ENCODE results near the gene PLEKHH1. TPM values are rescaled to one million over a fixed set of nuclear protein-coding genes. Genes with fewer than 3 reads are reported as not detected.

The PLEKHH1 gene
- total RNA-seq, 4 donors from 2014 or later, result 2.4 to 10.2 (median 4.6) TPM

GRCh38 chr14:67513631-67514108 is 19.4 kb upstream of the PLEKHH1 start:
- Histone ChIP-seq H3K27ac (peak overlapping the region in 3 of 4 donors; percentile 78 to 90 (median 85)), H3K27me3 (no peaks in the 10 kb centered on the region), H3K4me1 (peaks cover 0 to 49% (median 9%) of the 10 kb centered on the region in 4 donors), H3K4me3 (no peak overlapping the region), H3K36me3 (no peaks in the 10 kb centered on the region), H3K9me3 (no peaks in the 10 kb centered on the region)
- peak in 1 of 2 donors; percentile 6 for DNase-seq (ENCODE audit: low spot score in 2 of 2)
- TF ChIP-seq EP300 (IDR thresholded peaks at IDR 0.05) (no peak), POLR2A (IDR thresholded peaks at IDR 0.05) (no peak)
- TF ChIP-seq, protein P1, sequence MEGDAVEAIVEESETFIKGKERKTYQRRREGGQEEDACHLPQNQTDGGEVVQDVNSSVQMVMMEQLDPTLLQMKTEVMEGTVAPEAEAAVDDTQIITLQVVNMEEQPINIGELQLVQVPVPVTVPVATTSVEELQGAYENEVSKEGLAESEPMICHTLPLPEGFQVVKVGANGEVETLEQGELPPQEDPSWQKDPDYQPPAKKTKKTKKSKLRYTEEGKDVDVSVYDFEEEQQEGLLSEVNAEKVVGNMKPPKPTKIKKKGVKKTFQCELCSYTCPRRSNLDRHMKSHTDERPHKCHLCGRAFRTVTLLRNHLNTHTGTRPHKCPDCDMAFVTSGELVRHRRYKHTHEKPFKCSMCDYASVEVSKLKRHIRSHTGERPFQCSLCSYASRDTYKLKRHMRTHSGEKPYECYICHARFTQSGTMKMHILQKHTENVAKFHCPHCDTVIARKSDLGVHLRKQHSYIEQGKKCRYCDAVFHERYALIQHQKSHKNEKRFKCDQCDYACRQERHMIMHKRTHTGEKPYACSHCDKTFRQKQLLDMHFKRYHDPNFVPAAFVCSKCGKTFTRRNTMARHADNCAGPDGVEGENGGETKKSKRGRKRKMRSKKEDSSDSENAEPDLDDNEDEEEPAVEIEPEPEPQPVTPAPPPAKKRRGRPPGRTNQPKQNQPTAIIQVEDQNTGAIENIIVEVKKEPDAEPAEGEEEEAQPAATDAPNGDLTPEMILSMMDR (IDR thresholded peaks at IDR 0.05), result no peak
- WGBS, 2 donors, result 100% methylated on average over 1 of the region's 1 CpG

- H3K27me3 ChIP-seq, result no peaks in the 10 kb centered on the region
- no peaks in the 10 kb centered on the region for H3K36me3 ChIP-seq
- H3K4me3 ChIP-seq, result peak overlapping the region; percentile 63 to 95 (median 86)
- H3K4me1 ChIP-seq, result peaks cover 0 to 49% (median 9%) of the 10 kb centered on the region in 4 donors
- H3K27ac ChIP-seq, result peak overlapping the region in 3 of 4 donors; percentile 78 to 90 (median 85)
- no peak for TF ChIP-seq EP300 (IDR thresholded peaks at IDR 0.05)
- TF ChIP-seq POLR2A (IDR thresholded peaks at IDR 0.05), result no peak
- TF ChIP-seq, protein P1 (IDR thresholded peaks at IDR 0.05), result no peak
- no peaks in the 10 kb centered on the region for H3K9me3 ChIP-seq
- DNase-seq (ENCODE audit: low spot score in 2 of 2), result peak in 1 of 2 donors; percentile 6
- 41 to 45% methylated on average over 5 to 9 of the region's 9 CpGs for WGBS, 2 donors
Measured at GRCh38 chr14:67514203-67514607, 18.9 kb upstream of the PLEKHH1 start.

DNA sequence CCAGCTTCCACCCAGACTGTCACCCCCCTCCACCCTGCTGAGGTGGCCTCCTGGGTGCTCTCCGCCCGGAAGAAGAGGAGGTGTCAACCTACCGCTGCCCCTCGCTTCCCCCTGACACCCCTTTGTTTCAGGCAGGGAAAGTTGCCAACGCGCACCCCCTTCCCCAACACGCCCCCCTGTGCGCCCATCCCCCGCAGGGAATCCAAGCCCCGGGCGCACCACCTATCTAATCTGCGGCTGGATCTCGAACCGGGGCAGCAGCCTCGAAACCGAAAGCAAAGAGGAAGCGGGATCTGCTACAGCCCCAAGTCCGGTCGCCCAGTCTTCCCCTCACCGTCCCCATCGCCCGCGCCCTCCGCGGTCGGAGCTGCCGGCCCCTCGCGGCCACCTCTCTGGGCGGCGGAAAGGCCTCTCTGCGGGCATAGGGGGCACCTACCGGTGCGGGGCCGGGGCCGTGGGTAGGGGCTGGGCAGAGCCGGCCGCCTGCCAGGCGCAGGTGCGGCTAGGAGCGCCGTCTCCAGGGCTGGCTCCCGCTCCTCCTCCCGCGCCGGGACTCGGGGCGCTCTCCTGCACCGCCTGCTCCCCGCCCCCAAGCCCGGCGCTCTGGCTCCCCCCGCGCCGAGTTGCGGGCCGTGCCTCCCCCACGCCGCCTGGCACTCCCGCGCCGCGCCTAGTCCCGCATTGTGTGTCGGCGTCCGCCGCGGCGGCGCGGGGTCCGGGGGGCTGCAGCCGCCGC is 18.3 kb upstream of the PLEKHH1 start:
- no peaks in the 10 kb centered on the region for H3K9me3 ChIP-seq
- peak overlapping the region in 3 of 4 donors; percentile 78 to 90 (median 85) for H3K27ac ChIP-seq
- TF ChIP-seq, protein P1 (IDR thresholded peaks at IDR 0.05), result no peak
- TF ChIP-seq POLR2A (IDR thresholded peaks at IDR 0.05) (no peak), EP300 (IDR thresholded peaks at IDR 0.05) (no peak)
- DNase-seq (ENCODE audit: low spot score in 2 of 2), result peak in 1 of 2 donors; percentile 16
- peaks cover 0 to 49% (median 9%) of the 10 kb centered on the region in 4 donors for H3K4me1 ChIP-seq
- peak overlapping the region; percentile 63 to 95 (median 86) for H3K4me3 ChIP-seq
- no peaks in the 10 kb centered on the region for H3K36me3 ChIP-seq
- WGBS, 2 donors, result 1 to 6% methylated on average over 21 to 38 of the region's 75 CpGs
- no peaks in the 10 kb centered on the region for H3K27me3 ChIP-seq

GRCh38 chr14:67515386-67516079 is 17.6 kb upstream of the PLEKHH1 start:
- Histone ChIP-seq H3K9me3 (no peaks in the 10 kb centered on the region), H3K27me3 (no peaks in the 10 kb centered on the region), H3K27ac (peak overlapping the region in 3 of 4 donors; percentile 34 to 85 (median 78)), H3K4me1 (peaks cover 0 to 44% (median 9%) of the 10 kb centered on the region in 4 donors), H3K4me3 (peak overlapping the region; percentile 63 to 95 (median 86)), H3K36me3 (no peaks in the 10 kb centered on the region)
- no peak for DNase-seq (ENCODE audit: low spot score in 2 of 2)
- WGBS, 2 donors, result 36 to 41% methylated on average over 5 to 6 of the region's 45 CpGs
- TF ChIP-seq POLR2A (IDR thresholded peaks at IDR 0.05), result no peak
- TF ChIP-seq, protein P1 (IDR thresholded peaks at IDR 0.05), result no peak
- no peak for TF ChIP-seq EP300 (IDR thresholded peaks at IDR 0.05)

Measured in tibial nerve (tissue), 4 donors.